Stomach (tissue), 4 donors: Measurements from ENCODE around the gene BRD9.
"Not testable (repeated sequence)": the region's sequence is repeated elsewhere in the genome, so short reads cannot be mapped to it uniquely, and the experiment has no call there.

ENCODE experiments used
- EP300 ChIP-seq: sonication (generic); formaldehyde crosslinking; IDR thresholded peaks from one replicate; pipeline ENCODE4 v1.6.1; 2017; ENCODE audit warnings: antibody characterized with exemption
- POLR2A ChIP-seq, 4 donors: fragments of 450-650 bp; IDR thresholded peaks; one replicate each; pipeline ENCODE4 v1.6.1; 2016; ENCODE audit warnings: antibody characterized with exemption in 4 of 4, control low read depth in 2 of 4, mild to moderate bottlenecking in 1 of 4, moderate library complexity in 1 of 4
- POLR2AphosphoS5 ChIP-seq, 3 donors: sonication (generic); formaldehyde crosslinking; IDR thresholded peaks; one replicate each; pipeline ENCODE4 v1.6.1; 2016; ENCODE audit warnings: antibody characterized with exemption in 3 of 3
- TF ChIP-seq, protein P1 (sequence below), 7 experiments: fragments of 450-650 bp in 4 of 7; fragments of 200-600 bp in 3 of 7; sonication (generic) in 3 of 7; IDR thresholded peaks; one replicate each; pipeline ENCODE4 v1.5.1; 2016 to 2019; ENCODE audit warnings: antibody characterized with exemption in 7 of 7, control low read depth in 2 of 7, mild to moderate bottlenecking in 1 of 7

- TF ChIP-seq, protein P1, sequence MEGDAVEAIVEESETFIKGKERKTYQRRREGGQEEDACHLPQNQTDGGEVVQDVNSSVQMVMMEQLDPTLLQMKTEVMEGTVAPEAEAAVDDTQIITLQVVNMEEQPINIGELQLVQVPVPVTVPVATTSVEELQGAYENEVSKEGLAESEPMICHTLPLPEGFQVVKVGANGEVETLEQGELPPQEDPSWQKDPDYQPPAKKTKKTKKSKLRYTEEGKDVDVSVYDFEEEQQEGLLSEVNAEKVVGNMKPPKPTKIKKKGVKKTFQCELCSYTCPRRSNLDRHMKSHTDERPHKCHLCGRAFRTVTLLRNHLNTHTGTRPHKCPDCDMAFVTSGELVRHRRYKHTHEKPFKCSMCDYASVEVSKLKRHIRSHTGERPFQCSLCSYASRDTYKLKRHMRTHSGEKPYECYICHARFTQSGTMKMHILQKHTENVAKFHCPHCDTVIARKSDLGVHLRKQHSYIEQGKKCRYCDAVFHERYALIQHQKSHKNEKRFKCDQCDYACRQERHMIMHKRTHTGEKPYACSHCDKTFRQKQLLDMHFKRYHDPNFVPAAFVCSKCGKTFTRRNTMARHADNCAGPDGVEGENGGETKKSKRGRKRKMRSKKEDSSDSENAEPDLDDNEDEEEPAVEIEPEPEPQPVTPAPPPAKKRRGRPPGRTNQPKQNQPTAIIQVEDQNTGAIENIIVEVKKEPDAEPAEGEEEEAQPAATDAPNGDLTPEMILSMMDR (IDR thresholded peaks at IDR 0.05): not testable (repeated sequence)
- TF ChIP-seq POLR2A (IDR thresholded peaks at IDR 0.05); POLR2AphosphoS5 (IDR thresholded peaks at IDR 0.05); EP300: not testable (repeated sequence)
These were observed 48.2 kb downstream of the BRD9 start for GRCh38 chr5:844426-844825.
